Mammary epithelial cell (primary cell): ENCODE measurements around the gene PDLIM7.

Source experiments
- CTCF ChIP-seq, 2 donors: IDR thresholded peaks in 1 of 2; conservative IDR thresholded peaks in 1 of 2; 2 replicates each; pipeline ENCODE4 v1.5.1; 2011 to 2012; ENCODE audit warnings: inconsistent platforms in 2 of 2, low read length in 2 of 2, mild to moderate bottlenecking in 2 of 2, control low read depth in 1 of 2, low read depth in 1 of 2; ENCODE audit not compliant: insufficient read depth in 1 of 2; ENCODE audit errors: extremely low read depth in 1 of 2
- EZH2 ChIP-seq: IDR thresholded peaks from 2 replicates; pipeline ENCODE4 v1.6.1; 2012; ENCODE audit warnings: low read length, inconsistent platforms, borderline replicate concordance

- TF ChIP-seq EZH2: no peak
- TF ChIP-seq CTCF (conservative IDR thresholded peaks at IDR 0.05 in 1 of 2, IDR thresholded peaks at IDR 0.05 in 1 of 2; ENCODE audit: extremely low read depth in 1 of 2, insufficient read depth in 1 of 2, low read depth in 1 of 2, low read length in 2 of 2): no peak
Measured at GRCh38 chr5:177474002-177474476, 23.4 kb downstream of the PDLIM7 start.
